Cardiac muscle cell (in vitro differentiated cells and primary cell): ENCODE measurements around the gene SF3A1. TPM values are rescaled to one million over a fixed set of nuclear protein-coding genes. Genes with fewer than 3 reads are reported as not detected.

Experiments
- DNase-seq, 2 donors: peaks; one replicate each; pipeline versions ENCODE4 v3.0.0 to v3.0.0-alpha.2; 2010 to 2017; ENCODE audit warnings: low read depth in 1 of 2, low spot score in 1 of 2
- H3K27ac ChIP-seq: fragments of 200-600 bp; sonication (generic); 2 replicates; pipeline ENCODE4 v1.5.1; 2016
- H3K27me3 ChIP-seq: fragments of 200-600 bp; sonication (generic); 2 replicates; pipeline ENCODE4 v1.6.0; 2016; ENCODE audit warnings: control low read depth
- H3K36me3 ChIP-seq: fragments of 200-600 bp; sonication (generic); 2 replicates; pipeline ENCODE4 v1.5.1; 2016; ENCODE audit warnings: control low read depth
- H3K4me1 ChIP-seq: fragments of 200-600 bp; sonication (generic); 2 replicates; pipeline ENCODE4 v1.8.1; 2017; ENCODE audit warnings: low read depth, mild to moderate bottlenecking, mixed run types
- H3K4me3 ChIP-seq: fragments of 200-600 bp; sonication (generic); 2 replicates; pipeline ENCODE4 v1.5.1; 2016; ENCODE audit warnings: mild to moderate bottlenecking
- H3K9me3 ChIP-seq: fragments of 200-600 bp; sonication (generic); 2 replicates; pipeline ENCODE4 v1.5.1; 2017; ENCODE audit warnings: low read depth, mild to moderate bottlenecking, control low read depth
- polyA plus RNA-seq: library from polyadenylated mRNA; unstranded; fragments of >200 nt; fragmentation: Nextera tagmentation; extraction: Ambion mirVana; gene quantifications from 2 replicates; pipeline ENCODE4 v1.2.1, GENCODE V29; 2016
- total RNA-seq: library from RNA; depleted of rRNA; stranded (reverse); fragments of >200 nt; gene quantifications from 2 replicates; pipeline ENCODE4 v1.2.3, GENCODE V29; 2016
- TF ChIP-seq, protein P1 (sequence below): IDR thresholded peaks from 2 replicates; pipeline ENCODE4 v1.5.1; 2012; ENCODE audit warnings: low read depth, mild to moderate bottlenecking, low read length

Gene SF3A1
- total and polyA plus RNA-seq, 2 experiments from 2014 or later: 92.6 to 160 TPM

DNA sequence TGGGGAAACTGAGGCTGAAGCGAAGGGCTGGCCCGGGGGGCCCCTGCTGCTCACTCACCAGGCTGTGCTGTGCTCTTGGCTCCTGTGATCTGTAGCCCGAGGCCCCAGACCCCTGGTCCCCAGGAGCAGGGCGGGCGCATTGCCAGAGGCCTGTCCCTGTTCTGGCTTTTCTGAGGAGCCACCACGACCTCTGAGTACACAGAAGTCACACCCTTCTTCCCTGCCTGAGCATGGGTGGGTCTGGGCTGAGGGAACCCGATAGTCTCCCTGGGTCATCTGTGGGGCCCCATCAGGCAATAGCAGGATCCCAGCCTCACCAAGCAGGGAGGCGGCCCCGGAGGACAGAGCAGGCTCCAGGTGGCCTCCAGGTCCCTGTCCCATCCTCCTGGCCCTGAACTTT lies 72.5 kb downstream of the SF3A1 start:
- Histone ChIP-seq H3K4me1 (peaks cover 7% of the 10 kb centered on the region), H3K27me3 (no peaks in the 10 kb centered on the region), H3K9me3 (no peaks in the 10 kb centered on the region), H3K27ac (no peak overlapping the region), H3K4me3 (no peak overlapping the region), H3K36me3 (no peaks in the 10 kb centered on the region)
- DNase-seq: no peak
- TF ChIP-seq, protein P1, sequence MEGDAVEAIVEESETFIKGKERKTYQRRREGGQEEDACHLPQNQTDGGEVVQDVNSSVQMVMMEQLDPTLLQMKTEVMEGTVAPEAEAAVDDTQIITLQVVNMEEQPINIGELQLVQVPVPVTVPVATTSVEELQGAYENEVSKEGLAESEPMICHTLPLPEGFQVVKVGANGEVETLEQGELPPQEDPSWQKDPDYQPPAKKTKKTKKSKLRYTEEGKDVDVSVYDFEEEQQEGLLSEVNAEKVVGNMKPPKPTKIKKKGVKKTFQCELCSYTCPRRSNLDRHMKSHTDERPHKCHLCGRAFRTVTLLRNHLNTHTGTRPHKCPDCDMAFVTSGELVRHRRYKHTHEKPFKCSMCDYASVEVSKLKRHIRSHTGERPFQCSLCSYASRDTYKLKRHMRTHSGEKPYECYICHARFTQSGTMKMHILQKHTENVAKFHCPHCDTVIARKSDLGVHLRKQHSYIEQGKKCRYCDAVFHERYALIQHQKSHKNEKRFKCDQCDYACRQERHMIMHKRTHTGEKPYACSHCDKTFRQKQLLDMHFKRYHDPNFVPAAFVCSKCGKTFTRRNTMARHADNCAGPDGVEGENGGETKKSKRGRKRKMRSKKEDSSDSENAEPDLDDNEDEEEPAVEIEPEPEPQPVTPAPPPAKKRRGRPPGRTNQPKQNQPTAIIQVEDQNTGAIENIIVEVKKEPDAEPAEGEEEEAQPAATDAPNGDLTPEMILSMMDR: no peak

GRCh38 chr22:30283342-30283741 lies 73.4 kb downstream of the SF3A1 start:
- no peaks in the 10 kb centered on the region for H3K27me3 ChIP-seq
- TF ChIP-seq, protein P1: no peak
- no peak overlapping the region for H3K4me3 ChIP-seq
- no peaks in the 10 kb centered on the region for H3K9me3 ChIP-seq
- H3K4me1 ChIP-seq: peaks cover 3% of the 10 kb centered on the region
- no peak for DNase-seq
- no peak overlapping the region for H3K27ac ChIP-seq
- no peaks in the 10 kb centered on the region for H3K36me3 ChIP-seq

- no peak for DNase-seq
- Histone ChIP-seq H3K27me3 (no peaks in the 10 kb centered on the region), H3K9me3 (no peaks in the 10 kb centered on the region), H3K27ac (no peak overlapping the region), H3K4me1 (peaks cover 3% of the 10 kb centered on the region), H3K4me3 (no peak overlapping the region), H3K36me3 (no peaks in the 10 kb centered on the region)
- TF ChIP-seq, protein P1: no peak
These were observed 74.1 kb downstream of the SF3A1 start for GRCh38 chr22:30282616-30283046.

Other genes starting within 250 kb of the SF3A1 start
- 0.39 and 1.0 TPM in 2 replicates for gene LIF, start 110.1 kb downstream of the SF3A1 start, total RNA-seq
- gene LIF, start 110.1 kb downstream of the SF3A1 start, polyA plus RNA-seq: 0.64 and 1.7 TPM in 2 replicates
- gene OSM, start 90.0 kb downstream of the SF3A1 start, total RNA-seq: not detected in 2 replicates
- not detected in 2 replicates for gene OSM, start 90.0 kb downstream of the SF3A1 start, polyA plus RNA-seq
- 19.0 and 19.6 TPM in 2 replicates for gene CASTOR1, start 67.4 kb downstream of the SF3A1 start, total RNA-seq
- gene CASTOR1, start 67.4 kb downstream of the SF3A1 start, polyA plus RNA-seq: 22.2 and 29.0 TPM in 2 replicates
- gene TBC1D10A, start 30.0 kb downstream of the SF3A1 start, total RNA-seq: 18.8 and 21.8 TPM in 2 replicates
- gene TBC1D10A, start 30.0 kb downstream of the SF3A1 start, polyA plus RNA-seq: 11.8 and 14.9 TPM in 2 replicates
- gene CCDC157, start 113 bp upstream of the SF3A1 start, total RNA-seq: 8.7 and 12.9 TPM in 2 replicates
- 5.0 and 7.1 TPM in 2 replicates for gene CCDC157, start 113 bp upstream of the SF3A1 start, polyA plus RNA-seq
- gene RNF215, start 30.5 kb upstream of the SF3A1 start, total RNA-seq: 30.4 and 39.8 TPM in 2 replicates
- 9.5 and 13.1 TPM in 2 replicates for gene RNF215, start 30.5 kb upstream of the SF3A1 start, polyA plus RNA-seq
- gene SEC14L2, start 40.1 kb upstream of the SF3A1 start, total RNA-seq: 2.2 and 2.9 TPM in 2 replicates
- 11.2 and 13.9 TPM in 2 replicates for gene SEC14L2, start 40.1 kb upstream of the SF3A1 start, polyA plus RNA-seq
- 39.3 and 73.4 TPM in 2 replicates for gene MTFP1, start 68.9 kb upstream of the SF3A1 start, total RNA-seq
- gene MTFP1, start 68.9 kb upstream of the SF3A1 start, polyA plus RNA-seq: 64.8 and 100.0 TPM in 2 replicates
- gene SEC14L3, start 115.1 kb upstream of the SF3A1 start, total RNA-seq: not detected in 2 replicates
- gene SEC14L3, start 115.1 kb upstream of the SF3A1 start, polyA plus RNA-seq: not detected in 2 replicates
- 0.33 TPM in 1 of 2 replicates, not detected in the other for gene SEC14L4, start 148.8 kb upstream of the SF3A1 start, total RNA-seq
- 0.09 TPM in 1 of 2 replicates, not detected in the other for gene SEC14L4, start 148.8 kb upstream of the SF3A1 start, polyA plus RNA-seq
- 2.4 and 4.7 TPM in 2 replicates for gene SEC14L6, start 189.8 kb upstream of the SF3A1 start, total RNA-seq
- gene SEC14L6, start 189.8 kb upstream of the SF3A1 start, polyA plus RNA-seq: 1.2 and 2.2 TPM in 2 replicates
- 0.32 and 2.9 TPM in 2 replicates for gene GAL3ST1, start 217.8 kb upstream of the SF3A1 start, total RNA-seq
- gene GAL3ST1, start 217.8 kb upstream of the SF3A1 start, polyA plus RNA-seq: 1.5 and 4.6 TPM in 2 replicates
- 49.1 and 56.3 TPM in 2 replicates for gene PES1, start 235.0 kb upstream of the SF3A1 start, total RNA-seq
- 52.5 and 57.7 TPM in 2 replicates for gene PES1, start 235.0 kb upstream of the SF3A1 start, polyA plus RNA-seq